IMR-90 (cell line): ENCODE results near the gene CDH13. TPM values are rescaled to one million over a fixed set of nuclear protein-coding genes. Genes with fewer than 3 reads are reported as not detected.

Experiments used
- ATAC-seq: fragments of 200-7000 bp; cut with Tn5 transposase; 2 replicates; pipeline ENCODE4 v1.9.1; 2020; ENCODE audit warnings: low read depth, mild to moderate bottlenecking, moderate library complexity
- BruUV-seq: library from RNA; stranded (reverse); fragments of 400-500 nt; replicated peaks from 2 replicates; lab custom pipeline; 2021; lab: Mats Ljungman, UMichigan
- CTCF ChIA-PET: fragments of 300-600 bp; formaldehyde crosslinking; extraction: SDS; loops from one replicate; lab custom pipeline; 2021; ENCODE audit warnings: antibody characterized with exemption; lab: Yijun Ruan, JAX
- POLR2A ChIA-PET: fragments of 300-600 bp; sonication (Branson Sonifier 250); formaldehyde crosslinking; loops from one replicate; lab custom pipeline; 2022; ENCODE audit warnings: antibody characterized with exemption; ENCODE audit not compliant: unreplicated experiment; lab: Charles Lee
- DNase-seq: peaks from one replicate; pipeline ENCODE4 v3.0.0; 2013
- H2AFZ ChIP-seq: replicated peaks from 2 replicates; pipeline ENCODE3; 2013; ENCODE audit warnings: low read length, mild to moderate bottlenecking; ENCODE audit not compliant: poor library complexity
- H2AK5ac ChIP-seq: 2 replicates; pipeline ENCODE4 v1.6.1; 2013; ENCODE audit warnings: low read depth, low read length, inconsistent platforms
- H2AK9ac ChIP-seq: replicated peaks from 2 replicates; pipeline ENCODE3; 2013; ENCODE audit warnings: mild to moderate bottlenecking, low read depth, low read length, moderate library complexity; ENCODE audit not compliant: poor library complexity
- H2BK120ac ChIP-seq: 2 replicates; pipeline ENCODE4 v1.6.1; 2013; ENCODE audit warnings: low read depth, low read length, inconsistent platforms
- H2BK15ac ChIP-seq: 3 replicates; pipeline ENCODE4 v1.6.1; 2013; ENCODE audit warnings: low read depth, low read length, inconsistent platforms
- H2BK20ac ChIP-seq: 2 replicates; pipeline ENCODE4 v1.6.1; 2013; ENCODE audit warnings: low read depth, mild to moderate bottlenecking, inconsistent platforms, low read length, moderate library complexity
- H2BK5ac ChIP-seq: 2 replicates; pipeline ENCODE4 v1.6.1; 2013; ENCODE audit warnings: mild to moderate bottlenecking, low read depth, low read length, inconsistent platforms; ENCODE audit not compliant: poor library complexity, severe bottlenecking
- H3K14ac ChIP-seq: replicated peaks from 2 replicates; pipeline ENCODE4 v1.6.1; 2013; ENCODE audit warnings: low read depth, low read length, inconsistent platforms
- H3K18ac ChIP-seq: 2 replicates; pipeline ENCODE4 v1.6.1; 2013; ENCODE audit warnings: low read depth, low read length, control low read depth
- H3K23ac ChIP-seq: 2 replicates; pipeline ENCODE4 v1.6.1; 2013; ENCODE audit warnings: low read depth, low read length, inconsistent platforms
- H3K27ac ChIP-seq: 2 replicates; pipeline ENCODE4 v1.5.1; 2013; ENCODE audit warnings: mild to moderate bottlenecking, control low read depth, low read length; ENCODE audit not compliant: insufficient read depth
- H3K27me3 ChIP-seq: 2 replicates; pipeline ENCODE4 v1.6.1; 2013; ENCODE audit warnings: low read length; ENCODE audit not compliant: control insufficient read depth, insufficient read depth
- H3K36me3 ChIP-seq: 2 replicates; pipeline ENCODE4 v1.6.1; 2013; ENCODE audit warnings: low read length, mixed read lengths; ENCODE audit not compliant: control insufficient read depth, insufficient read depth
- H3K4ac ChIP-seq: 2 replicates; pipeline ENCODE4 v1.6.1; 2013; ENCODE audit warnings: low read depth, low read length, inconsistent platforms
- H3K4me1 ChIP-seq: 2 replicates; pipeline ENCODE4 v1.6.1; 2013; ENCODE audit warnings: low read length, mixed read lengths; ENCODE audit not compliant: control insufficient read depth, insufficient read depth
- H3K4me2 ChIP-seq: 2 replicates; pipeline ENCODE4 v1.6.1; 2013; ENCODE audit warnings: low read depth, mild to moderate bottlenecking, control low read depth, low read length, moderate library complexity
- H3K4me3 ChIP-seq: 2 replicates; pipeline ENCODE4 v1.5.1; 2013; ENCODE audit warnings: low read depth, mild to moderate bottlenecking, control low read depth, low read length, moderate library complexity; ENCODE audit not compliant: insufficient read depth
- H3K56ac ChIP-seq: 2 replicates; pipeline ENCODE4 v1.6.1; 2013; ENCODE audit warnings: low read length, inconsistent platforms; ENCODE audit not compliant: insufficient read depth; ENCODE audit errors: extremely low read depth
- H3K79me1 ChIP-seq, 2 experiments: 2 replicates each; pipeline ENCODE4 v1.6.1; 2013; ENCODE audit warnings: low read length in 2 of 2, inconsistent platforms in 1 of 2, low read depth in 1 of 2
- H3K9ac ChIP-seq: 2 replicates; pipeline ENCODE4 v1.6.1; 2013; ENCODE audit warnings: low read depth, low read length, control low read depth
- H3K9me1 ChIP-seq: 2 replicates; pipeline ENCODE4 v1.6.1; 2013; ENCODE audit warnings: low read length, inconsistent platforms; ENCODE audit not compliant: insufficient read depth
- H3K9me3 ChIP-seq: 2 replicates; pipeline ENCODE4 v1.6.1; 2013; ENCODE audit warnings: low read length; ENCODE audit not compliant: control insufficient read depth, insufficient read depth
- H4K20me1 ChIP-seq: 2 replicates; pipeline ENCODE4 v1.6.1; 2013; ENCODE audit warnings: low read length, inconsistent platforms; ENCODE audit not compliant: insufficient read depth
- H4K5ac ChIP-seq: 2 replicates; pipeline ENCODE4 v1.6.1; 2013; ENCODE audit warnings: mild to moderate bottlenecking, low read depth, low read length, control low read depth
- H4K8ac ChIP-seq, 2 experiments: 2 replicates each; pipeline ENCODE4 v1.6.1; 2013; ENCODE audit warnings: low read depth in 2 of 2, low read length in 2 of 2, control low read depth in 1 of 2, inconsistent platforms in 1 of 2
- H4K91ac ChIP-seq: 2 replicates; pipeline ENCODE4 v1.6.1; 2013; ENCODE audit warnings: low read depth, low read length, inconsistent platforms; ENCODE audit not compliant: insufficient read depth
- FOS ChIP-seq: fragments of 150-350 bp; IDR thresholded peaks from 2 replicates; pipeline ENCODE4 v1.6.1; 2016; ENCODE audit warnings: low read depth, low read length
- MAFK ChIP-seq: IDR thresholded peaks from 2 replicates; pipeline ENCODE4 v1.6.1; 2012; ENCODE audit warnings: low read depth, low read length, improper control_type of control experiment
- WGBS, 2 experiments: methylation state at CpG; one replicate each; pipeline versions ENCODE4 v1.1.5 to v1.1.7; 2013; ENCODE audit warnings: missing lambda C conversion rate in 2 of 2; ENCODE audit not compliant: insufficient read length in 1 of 2; ENCODE audit errors: extremely low coverage in 2 of 2; 5-methylcytosine and 5-hydroxymethylcytosine counted together
- dilution Hi-C: fragments of 300-500 bp; cut with HindIII; formaldehyde crosslinking; loops from one replicate; pipeline ENCODE4 v1.14.3; 2018; ENCODE audit warnings: low sequenced_read_pairs; ENCODE audit not compliant: unreplicated experiment
- in situ Hi-C: fragments of 300-500 bp; cut with MboI; formaldehyde crosslinking; loops from 3 replicates; pipeline ENCODE4 v1.14.3; 2019; ENCODE audit warnings: low sequenced_read_pairs, inconsistent platforms, mixed read lengths
- intact Hi-C: fragments of 100-400 bp; cut with micrococcal nuclease; formaldehyde crosslinking; loops from 2 replicates; pipeline ENCODE4 v1.10.0; 2022
- polyA plus RNA-seq, 3 experiments: library from polyadenylated mRNA; depleted of rRNA; stranded (reverse); fragments of >200 nt; gene quantifications; 2 replicates each; pipeline ENCODE4 v1.2.3, GENCODE V29; 2012; ENCODE audit warnings: low replicate concordance in 1 of 3
- total RNA-seq: library from RNA; depleted of rRNA; stranded (reverse); fragments of >200 nt; gene quantifications from 2 replicates; pipeline ENCODE4 v1.2.3, GENCODE V29; 2012
- TF ChIP-seq, protein P1 (sequence below): fragments of 150-350 bp; IDR thresholded peaks from 2 replicates; pipeline ENCODE4 v1.6.1; 2016; ENCODE audit warnings: low read depth, mild to moderate bottlenecking, low read length, moderate library complexity, borderline replicate concordance
- TF ChIP-seq, protein P2 (sequence below): fragments of 150-350 bp; IDR thresholded peaks from 2 replicates; pipeline ENCODE4 v1.6.1; 2017; ENCODE audit warnings: mild to moderate bottlenecking, antibody characterized with exemption, low read length, low read depth

CDH13 gene
- total and polyA plus RNA-seq, 2 of the 4 experiments (the other 2 are of a cell fraction), result 61.6 to 74.7 TPM

DNA sequence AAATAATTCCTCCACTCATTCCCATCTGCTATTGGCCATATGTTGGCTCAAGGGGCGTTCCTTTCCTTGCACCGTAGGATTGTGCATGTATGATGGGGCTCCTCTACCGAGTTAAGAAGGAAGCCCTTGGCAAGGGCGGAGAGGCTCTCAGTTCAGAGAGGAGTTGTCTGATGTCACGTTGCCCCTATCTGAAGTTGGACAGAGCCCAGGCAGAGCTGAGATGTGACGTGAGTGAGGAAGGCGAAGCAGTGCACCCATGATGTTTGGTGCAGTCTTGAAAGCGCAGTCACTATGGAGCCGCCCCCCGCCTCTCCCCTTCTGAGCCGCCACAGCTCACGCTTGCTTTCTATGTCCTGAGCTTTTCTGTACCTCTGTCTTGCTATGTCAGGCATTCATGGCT lies 40.7 kb downstream of the CDH13 start:
- Histone ChIP-seq H2BK5ac (no peak overlapping the region), H3K36me3 (no peaks in the 10 kb centered on the region), H3K9ac (no peak overlapping the region), H3K9me3 (no peaks in the 10 kb centered on the region), H3K9me1 (peaks cover 6% of the 10 kb centered on the region; the same call in 1 of the 2 replicates), H3K23ac (no peak overlapping the region), H2AFZ (no peak overlapping the region), H4K91ac (no peak overlapping the region), H3K56ac (no peak overlapping the region), H2AK9ac (no peak overlapping the region), H3K18ac (no peak overlapping the region), H3K79me1 (peaks cover 11 to 76% of the 10 kb centered on the region in 2 experiments), H3K4me3 (no peak overlapping the region), H2BK15ac (no peak overlapping the region), H3K4ac (no peak overlapping the region), H4K20me1 (no peaks in the 10 kb centered on the region), H2BK20ac (no peak overlapping the region), H4K5ac (no peak overlapping the region), H3K4me1 (no peaks in the 10 kb centered on the region), H2BK120ac (no peak overlapping the region), H3K4me2 (no peak overlapping the region), H3K27me3 (no peaks in the 10 kb centered on the region), H3K14ac (no peak overlapping the region), H4K8ac (no peak overlapping the region), H3K27ac (no peak overlapping the region), H2AK5ac (no peak overlapping the region)
- ATAC-seq (no peak), DNase-seq (no peak)
- WGBS, 2 experiments, result no CpG with 5 or more reads among the region's 12 CpGs
- dilution Hi-C loops, result no loop called here
- in situ Hi-C loops, result no loop called here
- TF ChIP-seq, protein P1, sequence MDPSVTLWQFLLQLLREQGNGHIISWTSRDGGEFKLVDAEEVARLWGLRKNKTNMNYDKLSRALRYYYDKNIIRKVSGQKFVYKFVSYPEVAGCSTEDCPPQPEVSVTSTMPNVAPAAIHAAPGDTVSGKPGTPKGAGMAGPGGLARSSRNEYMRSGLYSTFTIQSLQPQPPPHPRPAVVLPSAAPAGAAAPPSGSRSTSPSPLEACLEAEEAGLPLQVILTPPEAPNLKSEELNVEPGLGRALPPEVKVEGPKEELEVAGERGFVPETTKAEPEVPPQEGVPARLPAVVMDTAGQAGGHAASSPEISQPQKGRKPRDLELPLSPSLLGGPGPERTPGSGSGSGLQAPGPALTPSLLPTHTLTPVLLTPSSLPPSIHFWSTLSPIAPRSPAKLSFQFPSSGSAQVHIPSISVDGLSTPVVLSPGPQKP, result no peak
- TF ChIP-seq FOS (no peak), MAFK (no peak)
- TF ChIP-seq, protein P2, sequence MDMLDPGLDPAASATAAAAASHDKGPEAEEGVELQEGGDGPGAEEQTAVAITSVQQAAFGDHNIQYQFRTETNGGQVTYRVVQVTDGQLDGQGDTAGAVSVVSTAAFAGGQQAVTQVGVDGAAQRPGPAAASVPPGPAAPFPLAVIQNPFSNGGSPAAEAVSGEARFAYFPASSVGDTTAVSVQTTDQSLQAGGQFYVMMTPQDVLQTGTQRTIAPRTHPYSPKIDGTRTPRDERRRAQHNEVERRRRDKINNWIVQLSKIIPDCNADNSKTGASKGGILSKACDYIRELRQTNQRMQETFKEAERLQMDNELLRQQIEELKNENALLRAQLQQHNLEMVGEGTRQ, result no peak
- ChIA-PET POLR2A (no interaction called here), CTCF (no interaction called here)
- BruUV-seq, result no TSS peak
- intact Hi-C loops, result no loop called here
